ENCODE measurements around the gene ZMPSTE24.
"Not testable (repeated sequence)": the region's sequence is repeated elsewhere in the genome, so short reads cannot be mapped to it uniquely, and the experiment has no call there.

The ZMPSTE24 gene

DNA sequence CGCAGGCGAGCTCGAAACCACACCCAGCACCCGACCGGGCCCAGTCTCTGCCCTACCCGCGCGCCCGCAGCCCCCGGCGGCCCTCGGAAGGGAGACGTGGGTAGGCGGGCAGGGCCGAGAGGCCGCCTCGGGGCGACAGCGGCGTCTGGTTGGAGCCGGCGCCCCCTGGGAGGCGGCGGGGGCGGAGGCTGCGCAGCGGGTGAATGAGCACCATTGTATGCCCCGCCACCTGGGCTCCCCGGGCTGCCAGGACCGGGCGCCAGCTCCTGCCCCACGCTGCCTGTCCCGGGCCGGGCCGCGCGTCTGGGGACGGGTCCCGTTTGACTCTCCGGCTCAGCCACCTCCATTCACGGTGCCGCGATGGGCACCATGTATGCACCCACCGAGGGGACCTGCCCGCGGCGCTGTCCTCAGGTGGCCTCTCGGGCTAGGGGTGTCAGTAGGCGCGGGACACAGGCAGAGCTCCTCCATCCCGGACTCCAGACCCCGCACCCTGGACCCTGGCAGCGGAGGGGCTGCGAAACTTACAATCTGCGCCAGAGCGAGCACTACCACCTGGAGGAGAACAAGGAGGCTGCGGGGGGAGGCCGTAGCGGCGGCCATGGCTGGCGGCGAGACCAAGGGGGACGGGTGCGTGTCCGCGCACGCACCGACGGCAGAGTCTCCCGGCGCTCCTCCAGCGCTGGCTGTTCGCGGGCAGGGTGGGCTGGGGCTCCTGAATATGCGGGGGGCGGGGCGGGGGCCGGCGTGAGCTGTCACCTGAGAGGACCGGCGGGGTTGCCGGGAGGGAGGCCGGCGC, 58.8 kb downstream of the ZMPSTE24 start, which contains the start of gene COL9A2:
TSS of gene COL9A2 (minus strand) at position 692 of the 799 bp plus-strand sequence. CDS start at position 603, 89 bp downstream.
- no peak within 1 kb of the TSS for H3K27ac Mint-ChIP-seq
- peaks cover 22% of the 10 kb centered on the region for H3K27me3 Mint-ChIP-seq
- H3K4me3 Mint-ChIP-seq, result peak within 1 kb of the TSS; percentile 93 to 94
- DNase-seq, result peak; percentile 78 to 79
- H3K9me3 Mint-ChIP-seq, result no peaks in the 10 kb centered on the region
- peak; percentile 78 for ATAC-seq
- H3K4me1 Mint-ChIP-seq, result peaks cover 53% of the 10 kb centered on the region

DNA sequence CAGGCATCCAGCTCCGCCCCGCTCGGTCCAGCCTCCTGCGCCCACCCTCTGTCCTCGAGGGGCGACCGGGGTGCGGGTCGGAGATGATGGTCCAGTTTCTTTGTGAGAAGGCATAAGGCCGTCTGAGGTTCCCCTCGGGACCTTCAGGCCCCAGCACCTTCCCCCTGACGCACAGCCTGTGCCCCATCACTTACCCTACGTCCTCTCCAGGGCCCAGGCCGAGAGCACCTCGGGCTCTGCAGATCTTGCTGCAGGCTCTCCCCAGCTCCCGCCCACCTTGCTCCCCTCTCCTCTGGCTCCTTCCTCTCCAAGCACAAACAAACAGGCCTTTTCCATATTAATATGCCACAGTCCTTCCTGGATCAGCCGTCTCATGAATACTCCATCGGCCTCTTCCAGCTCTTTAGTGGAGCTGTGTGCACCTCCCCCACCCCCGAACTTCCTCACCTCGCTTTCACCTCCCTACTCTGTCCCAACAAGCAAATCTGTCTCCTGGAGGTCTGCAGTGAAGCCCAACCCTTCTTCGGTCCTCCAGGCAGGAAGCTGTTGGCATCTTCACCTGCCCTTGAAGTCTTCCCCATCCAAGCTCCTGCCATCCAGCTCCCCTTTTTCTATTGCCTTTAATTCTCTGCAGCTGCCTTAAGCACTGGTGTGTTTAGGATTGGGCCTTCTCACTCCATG, 59.5 kb downstream of the ZMPSTE24 start:
- DNase-seq, result no peak
- H3K9me3 Mint-ChIP-seq, result no peaks in the 10 kb centered on the region
- ATAC-seq, result no peak
- peaks cover 22% of the 10 kb centered on the region for H3K27me3 Mint-ChIP-seq
- peak overlapping the region; percentile 60 to 77 for H3K4me3 Mint-ChIP-seq
- no peak overlapping the region for H3K27ac Mint-ChIP-seq
- H3K4me1 Mint-ChIP-seq, result peaks cover 49% of the 10 kb centered on the region

DNA sequence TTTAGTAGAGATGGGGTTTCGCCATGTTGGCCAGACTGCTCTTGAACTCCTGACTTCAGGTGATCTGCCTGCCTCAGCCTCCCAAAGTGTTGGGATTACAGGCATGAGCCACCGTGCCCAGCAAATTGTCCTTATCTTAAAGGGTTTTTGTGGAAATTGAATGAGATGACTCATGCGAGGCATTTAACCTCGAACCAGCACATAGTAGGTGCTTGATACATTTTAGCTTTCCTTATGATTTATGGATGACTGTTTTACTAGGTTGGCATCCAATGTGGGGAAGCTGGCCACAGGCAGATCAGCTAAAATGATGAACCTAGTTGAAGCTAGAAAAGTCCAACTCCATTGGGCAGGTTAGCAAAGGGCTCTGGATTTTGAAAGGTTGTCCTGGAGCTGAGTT, 60.4 kb downstream of the ZMPSTE24 start:
- no peak overlapping the region for H3K4me3 Mint-ChIP-seq
- DNase-seq (no peak), ATAC-seq (no peak)
- H3K27me3 Mint-ChIP-seq, result peaks cover 22% of the 10 kb centered on the region
- no peak overlapping the region for H3K27ac Mint-ChIP-seq
- no peaks in the 10 kb centered on the region for H3K9me3 Mint-ChIP-seq
- H3K4me1 Mint-ChIP-seq, result peaks cover 40% of the 10 kb centered on the region

DNA sequence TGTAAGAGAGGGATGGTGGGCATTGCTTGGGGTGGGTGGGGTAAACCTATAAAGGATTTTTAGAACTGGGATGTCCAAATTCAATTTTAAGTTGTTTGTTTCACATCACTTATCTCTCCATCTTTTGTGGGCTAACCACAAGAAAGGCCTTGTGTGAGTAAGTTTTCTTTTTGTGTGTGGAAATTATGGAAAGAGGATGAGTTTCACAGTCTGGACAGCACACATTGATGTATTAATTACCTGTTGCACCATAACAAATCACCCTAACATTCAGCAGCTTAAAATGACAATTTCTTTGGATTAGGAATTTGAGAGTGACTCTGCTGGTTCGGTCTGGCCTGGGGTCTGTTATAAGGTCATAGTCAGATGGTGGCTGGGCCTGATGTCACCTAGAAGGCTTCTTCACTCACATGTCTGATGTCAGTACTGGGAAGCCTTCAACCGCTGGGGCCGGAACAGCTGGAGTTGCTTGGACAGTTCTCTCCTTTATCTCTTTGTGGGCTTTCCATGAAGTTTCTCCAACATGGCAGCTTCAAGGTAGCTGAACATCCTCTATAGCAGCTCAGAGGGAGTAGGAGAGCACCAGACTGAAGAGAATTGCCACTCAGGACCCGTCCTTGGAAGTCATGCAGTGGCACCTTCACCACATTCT, 61.1 kb downstream of the ZMPSTE24 start:
- DNase-seq, result no peak
- H3K27ac Mint-ChIP-seq, result no peak overlapping the region
- no peak for ATAC-seq
- peaks cover 22% of the 10 kb centered on the region for H3K27me3 Mint-ChIP-seq
- no peak overlapping the region for H3K4me3 Mint-ChIP-seq
- no peaks in the 10 kb centered on the region for H3K9me3 Mint-ChIP-seq
- peaks cover 34% of the 10 kb centered on the region for H3K4me1 Mint-ChIP-seq

DNA sequence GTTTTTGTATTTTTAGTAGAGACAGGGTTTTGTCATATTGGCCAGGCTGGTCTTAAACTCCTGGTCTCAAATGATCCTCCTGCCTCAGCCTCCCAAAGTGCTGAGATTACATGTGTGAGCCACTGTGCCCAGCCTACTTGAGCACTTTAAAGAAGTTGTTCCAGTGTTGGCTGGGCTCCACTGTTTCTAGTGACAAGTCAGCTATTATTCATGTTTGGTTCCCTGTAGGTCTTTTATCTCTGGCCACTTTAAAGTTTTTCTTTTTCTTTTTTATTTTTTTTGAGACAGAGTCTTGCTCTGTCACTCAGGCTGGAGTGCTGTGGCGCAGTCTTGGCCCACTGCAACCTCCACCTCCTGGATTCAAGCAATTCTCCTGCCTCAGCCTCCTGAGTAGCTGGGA, 73.4 kb downstream of the ZMPSTE24 start:
- ATAC-seq, H3K27ac Mint-ChIP-seq, H3K27me3 Mint-ChIP-seq, H3K4me1 Mint-ChIP-seq, DNase-seq, H3K4me3 Mint-ChIP-seq, H3K9me3 Mint-ChIP-seq: not testable (repeated sequence)

DNA sequence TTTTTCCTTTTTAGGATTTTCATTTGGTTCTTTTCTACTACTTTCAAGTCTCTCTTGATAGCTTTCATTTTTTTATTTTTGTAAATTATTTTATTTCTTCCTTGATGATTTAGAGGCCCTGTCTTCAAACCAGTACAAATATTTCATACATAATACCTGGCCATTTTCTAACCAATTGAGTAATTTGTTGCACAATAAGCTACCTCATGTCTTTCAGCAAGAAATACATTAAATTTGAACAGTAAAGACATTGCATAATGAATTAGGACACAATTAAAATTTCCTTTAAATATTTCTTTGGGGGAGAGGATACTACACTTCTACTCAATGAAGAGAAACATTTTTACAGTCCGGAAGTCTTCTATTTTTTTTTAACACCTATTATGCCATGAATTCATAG, 74.7 kb downstream of the ZMPSTE24 start:
- H3K27me3 Mint-ChIP-seq, result no peaks in the 10 kb centered on the region
- no peak for ATAC-seq
- peaks cover 0 to 5% of the 10 kb centered on the region in 2 donors for H3K9me3 Mint-ChIP-seq

DNA sequence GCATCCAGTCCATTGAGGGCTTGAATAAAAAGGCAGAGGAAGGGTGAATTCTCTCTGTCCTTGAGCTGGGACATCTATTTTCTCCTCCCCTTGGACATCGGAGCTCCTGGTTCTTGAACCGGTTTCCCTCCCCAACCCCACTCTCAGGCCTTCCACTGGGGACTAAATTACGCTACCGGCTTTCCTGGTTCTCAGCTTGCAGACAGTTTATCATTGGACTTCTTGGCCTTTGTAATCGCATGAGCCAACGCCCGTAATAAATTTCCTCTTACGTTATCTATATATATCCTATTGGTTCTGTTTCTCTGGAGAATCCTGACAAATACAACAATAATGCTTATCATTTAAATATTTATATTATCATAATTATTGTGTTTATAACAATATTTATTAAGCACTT, 79.4 kb downstream of the ZMPSTE24 start:
- DNase-seq (no peak), ATAC-seq (no peak)
- Mint-ChIP-seq H3K4me3 (no peak overlapping the region), H3K9me3 (no peaks in the 10 kb centered on the region), H3K27me3 (no peaks in the 10 kb centered on the region), H3K4me1 (peaks cover 41% of the 10 kb centered on the region), H3K27ac (no peak overlapping the region)

More for the DNA sequence above, 74.7 kb downstream of the ZMPSTE24 start:
- DNase-seq, result no peak
- Mint-ChIP-seq H3K27ac (no peak overlapping the region), H3K4me1 (no peaks in the 10 kb centered on the region), H3K4me3 (no peak overlapping the region)

DNA sequence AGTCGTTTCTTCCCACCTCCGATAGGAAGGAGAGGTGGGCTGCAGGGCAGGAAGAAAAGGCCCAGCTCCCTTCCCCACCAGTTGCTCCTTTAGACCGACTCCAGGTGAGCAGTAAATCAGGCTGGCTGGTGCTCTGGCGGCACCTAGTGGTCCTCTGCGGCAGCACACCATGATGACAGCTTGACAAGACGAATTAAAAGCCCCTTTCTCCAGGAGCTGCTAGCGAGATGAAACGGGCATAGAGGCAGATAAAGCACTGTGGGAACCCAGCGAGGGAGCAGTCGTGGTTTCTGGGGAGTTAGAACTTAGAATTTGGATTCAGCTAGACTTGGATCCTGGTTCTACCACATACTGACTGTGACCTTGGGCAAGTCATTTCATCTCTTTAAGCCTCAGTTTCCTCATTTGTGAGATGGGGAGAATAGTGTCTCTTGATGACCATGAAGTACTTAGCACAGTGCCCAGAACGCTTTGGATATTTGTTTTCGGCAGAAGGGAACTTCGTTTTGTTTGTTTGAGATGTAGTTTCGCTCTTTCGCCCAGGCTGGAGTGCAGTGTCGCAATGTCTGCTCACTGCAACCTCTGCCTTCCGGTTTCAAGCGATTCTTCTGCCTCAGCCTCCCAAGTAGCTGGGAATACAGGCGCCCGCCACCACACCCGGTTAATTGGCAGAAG, 80.8 kb downstream of the ZMPSTE24 start:
- ATAC-seq (peak; percentile 81), DNase-seq (peak; percentile 93 to 94)
- Mint-ChIP-seq H3K4me3 (peak overlapping the region; percentile 61 to 76), H3K27me3 (no peaks in the 10 kb centered on the region), H3K9me3 (no peaks in the 10 kb centered on the region), H3K27ac (peak overlapping the region in 1 of 2 donors; percentile 85), H3K4me1 (peaks cover 54% of the 10 kb centered on the region)

DNA sequence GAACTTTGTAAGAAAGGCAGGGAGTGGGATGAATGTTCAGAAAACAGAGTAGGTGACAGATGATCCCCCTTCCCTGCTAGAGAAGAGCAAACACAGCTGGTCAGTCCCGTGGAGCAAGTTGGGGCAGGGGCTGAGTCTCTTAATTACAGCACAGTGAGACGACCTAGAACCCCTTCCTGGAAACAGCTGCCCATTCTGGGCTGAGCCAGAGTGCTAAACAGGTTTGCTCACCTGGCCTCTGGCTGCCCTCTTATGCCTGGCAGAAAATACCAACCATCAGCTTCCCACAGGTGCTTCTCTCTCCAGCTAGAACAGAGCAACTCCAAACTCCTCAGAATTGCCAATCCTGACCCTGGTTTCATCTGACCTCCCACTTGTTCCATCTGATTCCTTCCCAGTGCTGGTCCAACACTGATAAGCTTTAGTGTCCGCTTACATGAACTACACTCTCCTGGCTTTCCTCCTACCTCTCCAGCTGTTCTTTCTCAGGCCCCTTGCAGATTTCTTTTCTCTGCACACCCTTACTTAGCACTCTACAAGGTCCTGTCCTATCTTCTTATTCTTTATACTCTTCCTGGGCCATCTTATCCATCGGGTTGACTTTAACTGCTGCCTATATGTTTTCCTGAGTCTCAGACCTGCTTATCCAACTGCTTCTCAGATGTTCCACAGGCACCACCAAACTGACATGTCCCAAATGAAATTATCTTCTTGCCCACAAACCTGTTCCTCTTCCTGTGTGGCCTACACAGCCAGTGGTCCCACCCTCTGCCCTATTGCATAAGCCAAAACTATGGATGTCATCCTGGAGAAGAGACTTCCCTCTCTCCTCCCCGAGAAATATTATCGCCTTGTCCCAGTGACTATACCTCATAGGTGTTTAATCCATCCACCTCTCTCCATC, 81.6 kb downstream of the ZMPSTE24 start:
- Mint-ChIP-seq H3K27ac (peak overlapping the region in 1 of 2 donors; percentile 100), H3K9me3 (no peaks in the 10 kb centered on the region), H3K27me3 (no peaks in the 10 kb centered on the region), H3K4me3 (peak overlapping the region; percentile 2 to 49), H3K4me1 (peaks cover 62% of the 10 kb centered on the region)
- DNase-seq (no peak), ATAC-seq (no peak)

DNA sequence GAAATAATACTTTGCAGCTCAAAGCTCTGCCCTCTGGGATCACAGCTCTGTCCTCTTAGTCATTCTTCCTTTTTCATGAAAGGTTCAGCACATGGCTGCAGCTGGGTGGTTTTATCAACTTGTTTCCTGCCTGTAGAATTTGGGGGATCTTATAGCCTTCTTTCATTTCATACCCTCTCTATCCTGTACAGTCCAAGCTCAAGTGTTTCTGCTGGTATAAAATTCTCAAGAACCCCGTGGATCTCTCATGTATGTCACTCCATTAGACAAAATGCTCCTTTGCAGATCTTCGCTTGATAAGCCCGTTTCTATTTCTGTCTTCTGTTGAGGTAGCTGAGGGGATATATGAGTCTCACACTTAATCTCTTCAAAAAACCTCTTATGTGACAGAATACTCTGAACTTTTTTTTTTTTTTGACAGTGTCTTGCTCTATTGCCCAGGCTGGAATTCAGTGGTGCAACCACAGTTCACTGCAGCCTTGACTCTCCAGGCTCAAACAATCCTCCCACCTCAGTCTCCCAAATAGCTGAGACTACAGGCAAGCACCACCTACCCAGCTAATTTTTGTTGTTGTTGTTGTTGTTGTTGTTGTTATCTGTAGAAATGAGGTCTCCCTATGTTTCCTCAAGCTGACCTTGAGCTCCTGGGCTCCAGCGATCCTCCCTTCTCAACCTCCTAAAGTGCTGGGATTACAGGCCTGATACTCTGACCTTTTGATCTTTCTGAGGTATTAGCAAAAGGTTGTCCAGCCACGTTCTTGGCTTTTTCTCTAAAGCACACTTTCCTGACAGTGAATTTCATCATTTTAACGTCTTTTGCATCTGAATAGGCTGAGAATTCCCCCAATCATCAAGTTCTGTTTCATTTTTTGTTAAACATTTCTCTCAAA, 83.7 kb downstream of the ZMPSTE24 start:
- Mint-ChIP-seq H3K4me3 (peak overlapping the region; percentile 60 to 61), H3K27me3 (no peaks in the 10 kb centered on the region), H3K4me1 (peaks cover 71% of the 10 kb centered on the region), H3K27ac (peak overlapping the region; percentile 100), H3K9me3 (no peaks in the 10 kb centered on the region)
- peak; percentile 73 for ATAC-seq
- peak; percentile 24 to 40 for DNase-seq

DNA sequence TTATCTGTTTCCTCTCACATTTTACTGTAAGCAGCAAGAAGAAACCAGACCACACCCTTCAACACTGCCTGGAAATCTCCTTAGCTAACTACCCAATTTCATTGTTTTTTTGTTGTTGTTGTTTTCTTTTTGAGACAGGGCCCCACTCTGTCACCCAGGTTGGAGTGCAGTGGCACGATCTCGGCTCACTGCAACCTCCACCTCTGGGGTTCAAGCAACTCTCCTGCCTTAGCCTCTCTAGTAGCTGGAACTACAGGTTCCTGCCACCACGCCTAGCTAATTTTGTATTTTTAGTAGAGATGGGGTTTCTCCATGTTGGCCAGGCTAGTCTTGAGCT, 84.3 kb downstream of the ZMPSTE24 start:
- not testable (repeated sequence) for H3K27me3 Mint-ChIP-seq, H3K9me3 Mint-ChIP-seq
- DNase-seq (peak; percentile 22 to 54), ATAC-seq (peak; percentile 70)
- H3K4me3 Mint-ChIP-seq, result peak overlapping the region; percentile 60 to 61
- peak overlapping the region; percentile 100 for H3K27ac Mint-ChIP-seq
- peaks cover 71% of the 10 kb centered on the region for H3K4me1 Mint-ChIP-seq

Measured in stimulated activated naive CD8-positive, alpha-beta T cell treated with anti-CD3 and anti-CD28 coated beads, Interleukin-15, amount 100 ng/mL, for 72 hours (primary cell).